Fibroblast of villous mesenchyme (primary cell): ENCODE data around the gene FGGY. TPM values are rescaled to one million over a fixed set of nuclear protein-coding genes. Genes with fewer than 3 reads are reported as not detected.

ENCODE experiments used
- DNase-seq: peaks from one replicate; pipeline ENCODE4 v3.0.0-alpha.2; 2010; ENCODE audit warnings: low read depth
- H3K4me3 ChIP-seq: 2 replicates; pipeline ENCODE4 v1.5.1; 2011; ENCODE audit warnings: low read depth, mild to moderate bottlenecking, low read length
- CTCF ChIP-seq: IDR thresholded peaks from 2 replicates; pipeline ENCODE4 v1.5.1; 2012; ENCODE audit warnings: low read depth, mild to moderate bottlenecking, low read length; ENCODE audit not compliant: insufficient read depth
- total RNA-seq: library from RNA; depleted of rRNA; stranded (reverse); fragments of >200 nt; gene quantifications from 2 replicates; pipeline ENCODE4 v1.2.3, GENCODE V29; 2012

The FGGY gene
- total RNA-seq, 1 donor = 11.7 TPM

- no peak for TF ChIP-seq CTCF
- no peak overlapping the region for H3K4me3 ChIP-seq
- no peak for DNase-seq
These were observed 25.5 kb downstream of the FGGY start for GRCh38 chr1:59322394-59322793.

- no peak for DNase-seq
- TF ChIP-seq CTCF = no peak
- no peak overlapping the region for H3K4me3 ChIP-seq
These were observed 25.9 kb downstream of the FGGY start for GRCh38 chr1:59322814-59323213.

- no peak for TF ChIP-seq CTCF
- no peak for DNase-seq
These were observed 27.0 kb downstream of the FGGY start for GRCh38 chr1:59323879-59324278.

GRCh38 chr1:59328353-59328752 is 31.5 kb downstream of the FGGY start:
- TF ChIP-seq CTCF = no peak
- no peak for DNase-seq
- no peak overlapping the region for H3K4me3 ChIP-seq

More at GRCh38 chr1:59323879-59324278, 27.0 kb downstream of the FGGY start:
- H3K4me3 ChIP-seq = no peak overlapping the region

- no peak overlapping the region for H3K4me3 ChIP-seq
- no peak for TF ChIP-seq CTCF
- no peak for DNase-seq
These were observed 32.6 kb downstream of the FGGY start for GRCh38 chr1:59329412-59330053.

- no peak overlapping the region for H3K4me3 ChIP-seq
- peak; percentile 44 for DNase-seq
- TF ChIP-seq CTCF = no peak
These were observed 35.1 kb downstream of the FGGY start for GRCh38 chr1:59331686-59332620.
